ENCODE data around the gene ANKRD13B. TPM values are rescaled to one million over a fixed set of nuclear protein-coding genes. Genes with fewer than 3 reads are reported as not detected.

The ANKRD13B gene
- total and polyA plus RNA-seq, 2 donors (not counting 1 experiment from before 2014, with no cell fraction given): 1.6 to 2.8 TPM

- peak; percentile 47 for DNase-seq
- Mint-ChIP-seq H3K9me3 (ENCODE audit: insufficient read depth) (no peaks in the 10 kb centered on the region), H3K4me1 (peaks cover 43% of the 10 kb centered on the region), H3K4me3 (peak overlapping the region; percentile 90), H3K27me3 (peaks cover 5% of the 10 kb centered on the region), H3K27ac (no peak overlapping the region)
- ATAC-seq (ENCODE audit: low read depth): no peak
- intact Hi-C loops (cut with micrococcal nuclease): loop anchor here (5.0 to 10.0 kb wide), 2 partner anchors 146 to 322 kb away; partner anchors contain the start of gene NUFIP2
- H3K9me3 ChIP-seq (ENCODE audit: control extremely low read depth in 1 of 3, control insufficient read depth in 2 of 3, insufficient read depth in 1 of 3, low read length in 2 of 3): no peaks in the 10 kb centered on the region
- H3K79me2 ChIP-seq (ENCODE audit: control insufficient read depth, insufficient read depth, low read length): peaks cover 6% of the 10 kb centered on the region
- peak overlapping the region; percentile 68 for H3K9ac ChIP-seq (ENCODE audit: low read length)
- H3K4me1 ChIP-seq (ENCODE audit: control insufficient read depth in 2 of 2, insufficient read depth in 2 of 2, low read length in 2 of 2): peaks cover 51 to 56% of the 10 kb centered on the region in 2 donors
- H3K36me3 ChIP-seq (replicated peaks in 1 of 2; ENCODE audit: control extremely low read depth in 1 of 2, control insufficient read depth in 1 of 2, extremely low read depth in 1 of 2, insufficient read depth in 2 of 2, low read length in 1 of 2): no peaks in the 10 kb centered on the region
- CTCF ChIA-PET: interaction anchor here (0.7 to 15.4 kb wide), 30 partner anchors 9 to 477 kb away, joined by 3 to 336 read pairs (median 6); partner anchors contain the start of genes ABHD15, ANKRD13B, GIT1 and TP53I13
- peak overlapping the region; percentile 88 for H2AFZ ChIP-seq (ENCODE audit: insufficient read depth, low read depth, low read length, poor library complexity, severe bottlenecking)
- POLR2A ChIA-PET: interaction anchor here (0.7 to 1.6 kb wide), 6 partner anchors 43 to 314 kb away, joined by 3 to 12 read pairs (median 3); partner anchors contain the start of genes ABHD15 and SSH2
- peaks cover 41% of the 10 kb centered on the region for H4K20me1 ChIP-seq (ENCODE audit: control insufficient read depth, insufficient read depth, low read length, poor library complexity, severe bottlenecking)
- TF ChIP-seq EZH2 (IDR thresholded peaks at IDR 0.05; ENCODE audit: borderline replicate concordance, insufficient read depth, low read depth, low read length, poor library complexity, severe bottlenecking) (no peak), CTCF (IDR thresholded peaks at IDR 0.05) (no peak)
- peak overlapping the region; percentile 26 to 73 (median 50) for H3K4me3 ChIP-seq (ENCODE audit: control extremely low read depth in 1 of 5, extremely low read depth in 1 of 5, insufficient read depth in 1 of 5, low read depth in 2 of 5, low read length in 4 of 5)
- H3K4me2 ChIP-seq (replicated peaks; ENCODE audit: low read depth, low read length, poor library complexity, severe bottlenecking): peak overlapping the region; percentile 100
- H3K27ac ChIP-seq (ENCODE audit: low read length in 2 of 2): no peak overlapping the region
- H3K27me3 ChIP-seq (replicated peaks in 1 of 4; ENCODE audit: control extremely low read depth in 1 of 4, control insufficient read depth in 3 of 4, insufficient read depth in 4 of 4, low read length in 3 of 4): peaks cover 0 to 40% (median 12%) of the 10 kb centered on the region in 4 experiments
- WGBS (ENCODE audit: insufficient coverage): 15% methylated on average over 28 of the region's 32 CpGs
Measured at GRCh38 chr17:29616300-29617048, 23.5 kb downstream of the ANKRD13B start.
